HG02623 (cell line): ENCODE data around the gene DNAI4.
A peak's percentile ranks its signal among the peaks of the same experiment; 100 is the strongest.
"Not testable (repeated sequence)": the region's sequence is repeated elsewhere in the genome, so short reads cannot be mapped to it uniquely, and the experiment has no call there.

Source experiments
- ATAC-seq: cut with Tn5 transposase; IDR thresholded peaks from one replicate; pipeline ENCODE4 v1.9.1; 2021; ENCODE audit warnings: moderate library complexity; ENCODE audit not compliant: unreplicated experiment

DNAI4 gene

DNA sequence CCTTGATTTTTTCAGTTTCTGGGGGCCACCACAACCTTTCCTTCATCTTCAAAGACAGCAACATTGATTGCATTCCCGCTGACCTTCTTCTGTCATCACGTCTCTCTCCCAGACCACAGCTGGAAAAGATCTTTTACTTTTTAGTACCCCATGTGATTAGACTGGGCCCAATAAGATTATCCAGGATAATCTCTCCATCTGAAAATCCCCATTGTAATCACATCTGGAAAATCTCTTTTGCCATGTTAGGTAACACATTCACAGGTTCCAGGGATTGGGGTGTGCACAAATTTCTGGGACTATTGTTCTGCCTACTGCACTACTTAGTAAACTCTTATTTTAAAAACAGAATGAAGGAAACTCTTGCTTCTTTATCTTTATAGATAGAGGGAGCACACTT lies 76.5 kb downstream of the DNAI4 start:
- ATAC-seq, result no peak

DNA sequence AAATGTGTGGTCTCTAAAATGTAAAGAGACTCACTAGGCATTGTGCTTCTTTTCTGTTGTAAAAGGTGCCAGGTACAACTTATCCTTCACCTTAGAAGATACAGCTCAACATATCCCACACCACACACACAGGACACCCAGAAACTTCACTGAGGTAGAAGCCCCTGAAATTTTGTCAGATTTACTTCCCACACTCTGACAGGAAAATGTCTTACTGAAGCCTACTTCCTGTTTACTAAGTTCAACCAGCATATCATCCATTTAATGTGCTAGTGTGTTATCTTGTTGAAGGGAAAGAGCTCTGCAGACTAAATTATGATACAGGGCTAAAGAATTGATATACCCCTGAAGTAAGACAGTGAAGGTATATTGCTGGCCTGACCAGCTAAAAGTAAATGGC lies 83.7 kb downstream of the DNAI4 start:
- no peak for ATAC-seq

GRCh38 chr1:66834926-66835325 lies 89.7 kb downstream of the DNAI4 start:
- ATAC-seq, result no peak

DNA sequence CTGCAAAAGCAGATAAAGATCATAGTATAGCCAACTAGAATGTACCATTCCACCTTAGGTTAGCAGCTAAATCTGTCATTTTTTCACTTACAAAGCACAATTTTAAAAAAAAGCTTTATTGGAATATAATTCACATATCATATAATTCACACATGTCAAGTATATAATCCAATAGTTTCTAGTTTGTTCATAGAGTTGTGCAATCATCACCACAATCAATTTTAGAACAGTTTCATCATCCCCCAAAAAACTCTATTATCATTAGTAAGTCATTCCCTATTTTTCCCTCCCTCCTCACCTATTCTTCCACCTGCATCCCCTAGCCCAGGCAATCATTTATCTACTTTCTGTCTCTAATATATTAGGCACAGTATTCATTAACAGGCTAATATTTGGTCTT lies 91.5 kb downstream of the DNAI4 start:
- ATAC-seq, result no peak

DNA sequence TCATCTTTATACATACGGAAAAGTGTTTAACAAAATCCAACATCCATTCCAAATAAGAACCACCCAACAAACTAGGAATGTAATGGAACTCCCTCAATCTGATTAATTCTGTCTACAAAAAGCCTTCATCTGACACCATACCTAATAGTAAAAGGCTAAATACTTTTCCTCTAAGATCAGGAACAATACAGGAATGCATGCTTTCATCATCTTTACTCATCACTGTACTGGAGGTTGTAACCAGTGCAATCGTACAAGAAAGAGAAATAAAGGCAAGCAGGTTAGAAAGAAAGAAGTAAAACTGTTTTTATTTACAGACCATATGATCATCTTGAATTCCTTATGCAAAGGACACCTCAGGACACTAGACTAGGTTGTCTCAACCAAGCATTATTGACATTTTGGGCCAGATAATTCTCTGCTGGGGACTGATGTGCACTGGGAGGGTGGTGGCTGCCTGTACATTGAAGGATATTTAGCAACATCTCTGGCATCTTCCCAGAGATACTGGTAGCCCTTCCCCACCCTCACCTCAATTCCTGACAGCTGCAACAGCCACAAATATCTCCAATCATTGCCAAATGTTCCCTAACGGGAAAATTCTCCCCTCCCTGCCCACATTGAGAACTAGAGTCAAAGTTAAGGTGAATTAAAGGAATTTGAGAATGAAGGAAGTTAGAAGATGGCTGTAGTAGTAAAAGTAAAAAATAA lies 93.0 kb downstream of the DNAI4 start:
- no peak for ATAC-seq

DNA sequence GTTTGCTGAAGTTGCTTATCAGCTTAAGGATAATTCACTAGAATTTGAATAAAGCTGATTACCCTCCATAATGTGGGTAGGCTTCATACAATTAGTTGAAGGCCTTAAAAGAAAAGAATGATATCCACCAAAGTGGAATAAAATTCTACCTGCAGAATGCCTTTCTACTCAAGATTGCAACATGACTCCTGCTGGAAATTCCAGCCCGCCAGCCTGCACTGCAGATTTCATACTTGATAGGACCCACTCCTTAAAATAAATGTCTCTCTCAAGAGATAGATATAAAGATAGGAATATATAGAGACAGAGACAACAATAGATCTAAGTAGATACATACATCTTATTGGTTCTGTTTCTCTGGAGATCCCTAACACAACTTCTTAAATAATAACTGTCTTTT lies 99.9 kb downstream of the DNAI4 start:
- no peak for ATAC-seq

DNA sequence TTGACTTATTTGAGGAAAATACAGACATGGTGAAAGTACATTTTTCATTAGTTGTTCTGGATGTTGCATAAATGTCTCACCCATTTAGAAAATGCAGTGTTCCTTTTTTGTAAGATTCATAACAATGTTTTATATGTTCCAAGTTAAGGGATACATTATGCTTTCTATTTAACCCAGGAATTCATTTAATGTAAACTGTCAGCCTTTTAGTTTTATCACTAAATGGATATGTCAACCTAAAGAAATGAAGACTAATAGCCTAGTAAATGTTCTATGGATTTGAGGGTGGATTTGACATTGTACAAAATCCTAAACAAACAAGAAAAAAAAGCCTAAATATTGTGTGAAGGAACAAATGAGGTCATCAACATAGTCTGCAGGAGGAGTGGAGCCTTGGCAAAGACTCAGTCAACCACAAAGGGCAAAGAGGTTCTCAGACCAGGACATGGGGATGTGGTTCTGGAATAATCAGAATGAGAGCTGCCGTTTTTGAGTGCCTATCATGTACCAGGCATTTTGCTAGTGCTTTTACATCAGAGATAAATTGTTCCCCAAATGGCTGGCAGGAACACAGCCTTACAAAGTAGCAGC lies 114.8 kb downstream of the DNAI4 start:
- no peak for ATAC-seq

DNA sequence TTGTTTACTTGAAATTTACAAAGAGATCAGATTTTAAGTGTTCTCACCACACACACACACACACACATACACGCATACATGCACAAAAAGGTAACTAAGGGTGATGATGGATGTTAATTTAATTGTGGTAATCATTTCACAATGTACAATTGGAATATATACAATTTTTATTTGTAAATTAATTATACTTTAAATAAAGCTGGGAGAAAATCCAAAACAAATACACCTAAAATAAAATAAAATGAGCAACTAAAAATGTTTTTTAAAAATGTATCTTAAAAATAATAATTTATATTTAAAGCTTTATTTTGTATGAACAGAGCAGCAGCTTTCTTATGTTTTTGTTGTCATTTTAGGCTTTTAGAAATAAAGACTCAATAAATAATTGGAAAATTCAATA lies 115.4 kb downstream of the DNAI4 start:
- no peak for ATAC-seq

GRCh38 chr1:66795839-66796238 lies 128.8 kb downstream of the DNAI4 start:
- ATAC-seq, result not testable (repeated sequence)

DNA sequence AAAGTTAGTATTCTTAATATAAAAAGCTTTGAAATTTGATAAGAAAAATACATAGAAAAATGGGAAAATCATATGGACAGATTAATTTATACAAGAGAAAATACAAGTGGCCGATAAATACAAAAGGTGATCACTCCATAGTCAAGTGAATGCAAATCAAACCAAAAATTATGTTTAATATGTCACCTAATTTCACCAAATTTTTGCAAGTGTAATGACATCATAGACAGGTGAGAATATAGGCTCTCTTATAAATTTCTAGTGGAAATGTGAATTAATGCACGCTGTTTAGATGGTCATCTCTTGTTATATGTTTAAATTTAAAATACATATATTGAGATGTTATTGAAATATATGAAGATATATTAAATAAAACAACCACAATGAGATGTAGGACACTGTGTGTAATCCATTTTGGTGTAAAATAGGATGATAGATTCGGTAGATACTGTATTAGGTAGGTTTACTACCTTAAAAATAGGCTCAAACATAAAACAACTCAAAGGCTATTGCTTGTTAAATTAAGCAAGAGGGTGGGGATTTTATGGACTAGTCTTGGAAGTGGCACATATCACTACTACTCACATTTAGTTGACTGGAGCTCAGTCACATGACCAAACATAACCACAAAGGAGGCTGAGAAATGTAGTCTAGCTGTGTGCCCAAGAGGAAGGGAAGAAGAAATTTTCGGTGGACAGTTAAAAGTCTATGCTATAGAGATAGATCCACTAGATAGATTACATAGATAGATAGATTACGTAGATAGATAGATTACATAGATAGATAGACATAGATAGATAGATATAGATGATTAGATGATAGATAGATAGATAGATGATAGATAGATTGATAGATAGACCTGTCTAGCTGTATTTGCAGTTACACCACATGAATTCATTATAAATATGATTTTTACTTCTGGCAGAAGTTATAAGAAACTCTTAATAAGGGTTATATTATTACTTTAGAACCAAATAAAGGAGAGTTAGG lies 132.7 kb downstream of the DNAI4 start:
- ATAC-seq, result no peak

GRCh38 chr1:66788231-66788939 lies 136.3 kb downstream of the DNAI4 start:
- peak; percentile 74 for ATAC-seq

DNA sequence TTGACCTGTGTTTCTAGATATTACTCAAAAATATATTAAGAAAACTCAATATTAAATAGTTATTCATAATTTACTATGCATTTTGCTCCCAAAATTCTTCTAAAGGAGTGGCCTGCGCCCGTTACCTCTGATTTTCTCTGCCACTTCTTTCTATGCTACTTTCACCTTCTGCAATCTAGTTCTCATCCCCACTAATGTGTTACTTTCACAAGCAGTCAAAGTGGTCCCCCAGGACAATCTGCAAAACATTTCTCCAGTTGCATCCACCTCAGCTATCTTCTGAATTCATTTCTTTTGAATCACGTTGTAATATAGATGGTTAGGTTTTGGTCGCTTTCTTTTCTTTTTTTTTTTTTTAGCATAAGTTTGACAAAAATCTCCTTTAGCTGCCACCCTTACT lies 137.0 kb downstream of the DNAI4 start:
- no peak for ATAC-seq

- ATAC-seq, result not testable (repeated sequence)
Measured at GRCh38 chr1:66785800-66786199, 138.9 kb downstream of the DNAI4 start.

DNA sequence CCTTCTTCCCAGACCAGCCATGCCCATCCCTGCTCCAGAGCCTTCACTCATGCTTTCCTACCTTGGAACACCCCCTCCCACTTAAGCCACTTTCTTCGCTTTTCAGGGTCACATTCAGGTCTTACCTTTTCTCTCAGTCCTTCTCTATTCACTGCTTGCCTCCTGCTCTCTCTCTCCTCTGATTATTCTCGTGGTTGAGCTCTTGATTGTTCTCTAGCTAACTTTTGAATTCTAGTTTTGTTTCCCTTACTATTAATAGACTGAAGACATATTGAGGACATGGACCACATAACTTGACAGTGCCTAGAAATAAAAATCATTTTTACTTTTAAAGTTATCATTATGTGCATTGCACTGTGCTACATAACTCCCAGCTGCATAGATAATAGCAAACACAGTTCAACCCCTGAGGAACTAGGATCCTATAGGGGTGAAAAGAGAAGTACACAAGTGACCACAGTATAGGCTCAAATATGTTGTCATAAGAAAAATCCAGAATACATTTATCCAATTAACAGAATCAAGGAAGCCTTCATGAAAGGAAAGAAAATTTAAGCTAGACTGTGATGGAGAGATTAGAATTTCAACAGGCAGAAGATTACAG lies 145.1 kb downstream of the DNAI4 start:
- ATAC-seq, result no peak

- no peak for ATAC-seq
Measured at GRCh38 chr1:66778969-66779368, 145.7 kb downstream of the DNAI4 start.

- no peak for ATAC-seq
Measured at GRCh38 chr1:66778266-66778665, 146.4 kb downstream of the DNAI4 start.

DNA sequence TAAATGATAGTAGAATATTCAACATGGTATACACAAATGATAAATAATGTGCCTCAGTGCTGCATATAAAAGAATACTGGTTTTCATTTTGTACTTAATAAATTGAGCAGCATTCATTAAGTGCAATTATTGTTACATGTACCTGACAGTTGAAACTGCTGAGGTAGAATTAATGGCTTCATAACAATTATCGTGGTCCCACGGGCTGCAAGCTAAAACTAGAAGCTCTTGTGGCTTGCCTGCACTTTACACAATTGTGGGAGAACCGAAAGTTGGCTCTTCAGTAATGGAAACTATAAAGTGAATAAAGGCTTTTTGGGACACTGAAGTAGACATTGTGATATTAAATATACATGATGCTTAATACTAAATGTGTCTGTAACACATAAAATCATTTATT lies 146.8 kb downstream of the DNAI4 start:
- ATAC-seq, result no peak

DNA sequence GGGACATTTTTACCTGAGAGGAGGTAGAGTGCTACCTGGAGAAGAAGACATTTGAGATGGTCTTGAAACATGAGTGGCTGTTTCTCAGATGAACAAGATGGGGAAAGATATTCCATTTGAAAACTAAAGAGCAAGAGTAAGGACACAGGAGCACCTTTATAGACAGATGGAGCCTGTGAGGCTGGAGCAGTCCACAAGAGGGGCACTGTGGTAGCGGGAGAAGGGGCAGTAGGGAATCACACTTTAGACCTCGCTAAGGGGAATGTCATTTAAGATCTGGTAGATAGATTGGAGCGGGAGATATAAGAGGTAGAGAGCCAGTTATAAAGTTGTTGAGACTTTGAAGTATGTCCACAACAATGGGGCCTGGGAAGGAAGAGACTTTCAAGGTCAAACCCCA lies 149.0 kb downstream of the DNAI4 start:
- ATAC-seq, result no peak

GRCh38 chr1:66774438-66774837 lies 150.2 kb downstream of the DNAI4 start:
- ATAC-seq, result no peak

- ATAC-seq, result no peak
Measured at GRCh38 chr1:66773227-66773626, 151.4 kb downstream of the DNAI4 start.

DNA sequence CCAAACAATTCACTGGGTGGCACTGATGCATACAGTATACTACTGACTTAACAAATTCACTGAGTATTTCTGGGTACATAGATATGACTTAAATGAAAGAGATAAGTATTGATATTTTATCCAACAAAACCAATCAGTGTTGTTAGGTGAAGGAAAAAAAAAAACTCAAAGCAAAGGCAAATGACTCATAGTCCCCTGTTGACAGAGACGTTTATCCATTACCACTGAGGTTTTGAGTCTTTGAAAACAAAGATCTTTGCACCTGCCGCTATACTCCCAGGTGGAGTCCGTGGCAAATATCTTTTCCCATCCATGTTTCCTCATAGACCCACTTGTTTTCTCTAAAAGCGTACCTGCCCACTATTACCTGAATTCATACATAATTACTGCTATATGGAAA lies 154.0 kb downstream of the DNAI4 start:
- no peak for ATAC-seq
